ENCODE data around the gene TSPAN33.

GRCh38 chr7:129213828-129214227 is 69.3 kb downstream of the TSPAN33 start:
- peak in 1 of 2 donors; percentile 38 for TF ChIP-seq CTCF (conservative IDR thresholded peaks at IDR 0.05 in 1 of 2, IDR thresholded peaks at IDR 0.05 in 1 of 2; ENCODE audit: extremely low read depth in 1 of 2, insufficient read depth in 1 of 2, low read depth in 1 of 2, low read length in 2 of 2)
- TF ChIP-seq EZH2 (IDR thresholded peaks at IDR 0.05; ENCODE audit: borderline replicate concordance, low read length): no peak

All from mammary epithelial cell (primary cell).